ENCODE data around the gene CENPP.

DNA sequence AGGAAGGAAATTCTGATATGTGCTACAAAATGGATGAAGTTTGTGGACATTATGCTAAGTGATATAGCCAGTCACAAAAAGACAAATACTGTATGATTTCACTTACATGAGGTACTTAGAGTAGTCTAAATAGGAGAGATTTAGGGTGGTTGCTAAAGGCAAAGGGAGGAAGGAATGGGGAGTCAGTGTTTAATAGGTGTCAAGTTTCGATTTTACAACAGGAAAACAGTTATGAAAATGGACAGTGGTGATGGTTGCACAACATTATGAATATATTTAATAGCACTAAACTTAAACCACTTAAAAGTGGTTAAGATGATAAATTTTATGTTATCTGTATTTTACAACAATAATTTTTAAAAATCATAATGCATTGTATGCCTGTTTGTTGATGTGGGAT, 250.4 kb downstream of the CENPP start:
- TF ChIP-seq, protein P1, sequence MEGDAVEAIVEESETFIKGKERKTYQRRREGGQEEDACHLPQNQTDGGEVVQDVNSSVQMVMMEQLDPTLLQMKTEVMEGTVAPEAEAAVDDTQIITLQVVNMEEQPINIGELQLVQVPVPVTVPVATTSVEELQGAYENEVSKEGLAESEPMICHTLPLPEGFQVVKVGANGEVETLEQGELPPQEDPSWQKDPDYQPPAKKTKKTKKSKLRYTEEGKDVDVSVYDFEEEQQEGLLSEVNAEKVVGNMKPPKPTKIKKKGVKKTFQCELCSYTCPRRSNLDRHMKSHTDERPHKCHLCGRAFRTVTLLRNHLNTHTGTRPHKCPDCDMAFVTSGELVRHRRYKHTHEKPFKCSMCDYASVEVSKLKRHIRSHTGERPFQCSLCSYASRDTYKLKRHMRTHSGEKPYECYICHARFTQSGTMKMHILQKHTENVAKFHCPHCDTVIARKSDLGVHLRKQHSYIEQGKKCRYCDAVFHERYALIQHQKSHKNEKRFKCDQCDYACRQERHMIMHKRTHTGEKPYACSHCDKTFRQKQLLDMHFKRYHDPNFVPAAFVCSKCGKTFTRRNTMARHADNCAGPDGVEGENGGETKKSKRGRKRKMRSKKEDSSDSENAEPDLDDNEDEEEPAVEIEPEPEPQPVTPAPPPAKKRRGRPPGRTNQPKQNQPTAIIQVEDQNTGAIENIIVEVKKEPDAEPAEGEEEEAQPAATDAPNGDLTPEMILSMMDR (conservative IDR thresholded peaks at IDR 0.05; ENCODE audit: low read depth, low read length): no peak
- no peak for TF ChIP-seq EZH2 (IDR thresholded peaks at IDR 0.05; ENCODE audit: borderline replicate concordance, low read depth, low read length, poor library complexity, severe bottlenecking)

Measured in A673 (cell line).